H9 (cell line): ENCODE data around the gene GALNS. TPM values are rescaled to one million over a fixed set of nuclear protein-coding genes. Genes with fewer than 3 reads are reported as not detected.

Source experiments
- DNase-seq: peaks from one replicate; pipeline ENCODE4 v3.0.0-alpha.2; 2017
- H2AFZ ChIP-seq: one replicate; pipeline ENCODE4 v1.6.1; 2013; ENCODE audit warnings: mild to moderate bottlenecking, low read length, control low read depth, moderate library complexity
- H2AK5ac ChIP-seq: 2 replicates; pipeline ENCODE4 v1.6.1; 2013; ENCODE audit warnings: low read length, control low read depth, mixed read lengths; ENCODE audit not compliant: insufficient read length
- H2BK120ac ChIP-seq: one replicate; pipeline ENCODE4 v1.6.1; 2013; ENCODE audit warnings: low read depth, mild to moderate bottlenecking, low read length, control low read depth, inconsistent platforms; ENCODE audit not compliant: poor library complexity, severe bottlenecking
- H2BK12ac ChIP-seq: 2 replicates; pipeline ENCODE4 v1.6.1; 2013; ENCODE audit warnings: low read length, control low read depth, mixed read lengths, low read depth; ENCODE audit not compliant: insufficient read length
- H2BK15ac ChIP-seq: 2 replicates; pipeline ENCODE4 v1.6.1; 2013; ENCODE audit warnings: low read depth, low read length, control low read depth
- H2BK20ac ChIP-seq: one replicate; pipeline ENCODE4 v1.6.1; 2013; ENCODE audit warnings: low read depth, mild to moderate bottlenecking, low read length, control low read depth, inconsistent platforms; ENCODE audit not compliant: poor library complexity, severe bottlenecking
- H2BK5ac ChIP-seq: 2 replicates; pipeline ENCODE4 v1.6.1; 2013; ENCODE audit warnings: low read length, control low read depth, mixed read lengths; ENCODE audit not compliant: insufficient read length
- H3K14ac ChIP-seq: 2 replicates; pipeline ENCODE4 v1.6.1; 2013; ENCODE audit warnings: low read length, control low read depth; ENCODE audit not compliant: insufficient read depth
- H3K18ac ChIP-seq: 2 replicates; pipeline ENCODE4 v1.6.1; 2013; ENCODE audit warnings: low read depth, mild to moderate bottlenecking, mixed read lengths, low read length, control low read depth; ENCODE audit not compliant: insufficient read length
- H3K23ac ChIP-seq: 2 replicates; pipeline ENCODE4 v1.6.1; 2013; ENCODE audit warnings: low read length, control low read depth, mixed read lengths, low read depth; ENCODE audit not compliant: insufficient read length
- H3K23me2 ChIP-seq: 2 replicates; pipeline ENCODE4 v1.6.1; 2013; ENCODE audit warnings: low read depth, mild to moderate bottlenecking, mixed read lengths, low read length, control low read depth; ENCODE audit not compliant: insufficient read length, poor library complexity, severe bottlenecking
- H3K27ac ChIP-seq: 2 replicates; pipeline ENCODE4 v1.5.1; 2013; ENCODE audit warnings: low read length, control low read depth, mixed read lengths, low read depth; ENCODE audit not compliant: insufficient read length
- H3K27me3 ChIP-seq: 2 replicates; pipeline ENCODE4 v1.6.1; 2013; ENCODE audit warnings: low read length, control low read depth, inconsistent platforms; ENCODE audit not compliant: insufficient read depth
- H3K4ac ChIP-seq: 2 replicates; pipeline ENCODE4 v1.6.1; 2013; ENCODE audit warnings: low read depth, mild to moderate bottlenecking, control low read depth, inconsistent platforms, low read length, moderate library complexity
- H3K4me1 ChIP-seq: 2 replicates; pipeline ENCODE4 v1.6.1; 2013; ENCODE audit warnings: low read length, control low read depth, inconsistent platforms; ENCODE audit not compliant: insufficient read depth
- H3K4me2 ChIP-seq: 2 replicates; pipeline ENCODE4 v1.6.1; 2013; ENCODE audit warnings: low read length, control low read depth, mixed read lengths; ENCODE audit not compliant: insufficient read length, insufficient read depth
- H3K56ac ChIP-seq: 2 replicates; pipeline ENCODE4 v1.6.1; 2013; ENCODE audit warnings: low read depth, mild to moderate bottlenecking, mixed read lengths, low read length, control low read depth; ENCODE audit not compliant: insufficient read length
- H3K79me1 ChIP-seq: 2 replicates; pipeline ENCODE4 v1.6.1; 2013; ENCODE audit warnings: low read depth, mild to moderate bottlenecking, moderate library complexity, low read length, control low read depth, inconsistent platforms; ENCODE audit not compliant: insufficient read depth, poor library complexity, severe bottlenecking
- H3K79me2 ChIP-seq: 2 replicates; pipeline ENCODE4 v1.6.1; 2013; ENCODE audit warnings: low read length, control low read depth, inconsistent platforms; ENCODE audit not compliant: insufficient read depth
- H3K9ac ChIP-seq: 2 replicates; pipeline ENCODE4 v1.6.1; 2013; ENCODE audit warnings: low read length, control low read depth, mixed read lengths; ENCODE audit not compliant: insufficient read length; ENCODE audit errors: extremely low read depth
- H3K9me3 ChIP-seq: one replicate; pipeline ENCODE4 v1.6.1; 2013; ENCODE audit warnings: low read depth, low read length, inconsistent platforms; ENCODE audit not compliant: control insufficient read depth
- H3T11ph ChIP-seq: one replicate; pipeline ENCODE4 v1.6.1; 2013; ENCODE audit warnings: mild to moderate bottlenecking, low read length, control low read depth, inconsistent platforms
- H4K20me1 ChIP-seq: one replicate; pipeline ENCODE4 v1.6.1; 2013; ENCODE audit not compliant: control insufficient read depth, insufficient read length, insufficient read depth
- H4K5ac ChIP-seq: 2 replicates; pipeline ENCODE4 v1.6.1; 2013; ENCODE audit warnings: low read depth, mild to moderate bottlenecking, mixed read lengths, low read length, control low read depth; ENCODE audit not compliant: insufficient read length
- H4K8ac ChIP-seq: replicated peaks from 2 replicates; pipeline ENCODE4 v1.6.1; 2013; ENCODE audit warnings: low read length, control low read depth, mixed read lengths, low read depth; ENCODE audit not compliant: insufficient read length
- H4K91ac ChIP-seq: 2 replicates; pipeline ENCODE4 v1.6.1; 2013; ENCODE audit warnings: low read depth, mild to moderate bottlenecking, moderate library complexity, mixed read lengths, low read length, control low read depth; ENCODE audit not compliant: insufficient read length
- H3K27ac Mint-ChIP-seq, 3 experiments: 2 replicates in 2 of 3; 3 replicates in 1 of 3; pipeline ENCODE4 v1.8.0; 2020 to 2021; ENCODE audit warnings: mixed read lengths in 3 of 3, mild to moderate bottlenecking in 1 of 3, moderate library complexity in 1 of 3
- H3K27me3 Mint-ChIP-seq: 2 replicates; pipeline ENCODE4 v1.8.0; 2021; ENCODE audit warnings: low read depth, mild to moderate bottlenecking, moderate library complexity, mixed read lengths
- H3K36me3 Mint-ChIP-seq, 3 experiments: 2 replicates in 2 of 3; 3 replicates in 1 of 3; pipeline ENCODE4 v1.8.0; 2020 to 2021; ENCODE audit warnings: low read depth in 3 of 3, mixed read lengths in 3 of 3; ENCODE audit not compliant: insufficient read depth in 1 of 3
- H3K4me1 Mint-ChIP-seq, 2 experiments: 2 replicates each; pipeline ENCODE4 v1.8.0; 2020; ENCODE audit warnings: mixed read lengths in 2 of 2
- H3K4me3 Mint-ChIP-seq, 2 experiments: 2 replicates in 1 of 2; 3 replicates in 1 of 2; pipeline ENCODE4 v1.8.0; 2020 to 2021; ENCODE audit warnings: mild to moderate bottlenecking in 2 of 2, mixed read lengths in 2 of 2, moderate library complexity in 1 of 2
- H3K9me3 Mint-ChIP-seq, 2 experiments: 2 replicates in 1 of 2; 3 replicates in 1 of 2; pipeline ENCODE4 v1.8.0; 2020; ENCODE audit warnings: mild to moderate bottlenecking in 2 of 2, mixed read lengths in 2 of 2, moderate library complexity in 1 of 2
- WGBS: extraction: QIAGEN DNeasy Blood & Tissue Kit; methylation state at CpG from one replicate; pipeline ENCODE4 v1.1.7; 2013; ENCODE audit warnings: missing lambda C conversion rate, low lambda C conversion rate, mixed read lengths; ENCODE audit not compliant: insufficient read length; ENCODE audit errors: extremely low coverage; 5-methylcytosine and 5-hydroxymethylcytosine counted together
- total RNA-seq: library from RNA; stranded (reverse); gene quantifications from 2 replicates; pipeline ENCODE4 v1.2.1, GENCODE V29; 2021
- TF ChIP-seq, protein P1 (sequence below): fragments of 200-600 bp; sonication (generic); conservative IDR thresholded peaks from 3 replicates; pipeline ENCODE4 v1.8.0; 2021; ENCODE audit warnings: antibody characterized with exemption, mild to moderate bottlenecking

The GALNS gene
- total RNA-seq, 1 experiment from 2014 or later = 20.3 TPM

DNA sequence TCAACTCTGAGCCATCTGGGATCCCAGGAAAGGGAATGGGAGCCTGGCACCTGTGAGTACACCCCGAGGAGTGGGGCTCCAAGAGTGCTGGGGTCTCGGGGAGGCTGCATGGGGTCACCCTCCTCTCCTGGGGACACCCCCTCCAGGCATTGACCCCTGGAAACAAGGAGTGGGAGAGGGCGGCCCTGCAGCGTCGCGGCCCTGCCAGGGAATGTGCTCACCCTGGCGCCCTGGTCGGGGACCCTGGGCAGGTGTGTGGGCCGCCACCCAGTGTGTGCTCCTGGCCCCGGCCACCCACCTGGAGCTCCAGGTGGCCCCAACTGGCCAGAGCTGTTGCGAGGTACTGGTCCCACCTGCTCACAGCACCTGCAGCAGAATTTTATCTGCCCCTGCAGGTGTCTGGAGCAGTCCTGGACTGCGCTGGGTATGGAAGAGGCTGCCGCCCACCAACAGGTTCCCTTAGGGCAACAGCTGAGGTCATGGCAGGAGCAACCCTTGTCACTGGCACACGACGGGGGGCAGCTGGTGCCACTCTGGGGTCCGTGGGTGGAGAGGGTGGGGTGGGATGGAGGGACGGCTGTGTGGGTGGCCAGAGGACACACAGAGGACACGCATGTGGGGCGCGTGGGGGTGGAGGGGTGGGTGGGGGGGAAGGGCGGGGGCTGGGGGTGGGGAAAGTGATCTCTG, 15.1 kb upstream of the GALNS start:
- no peaks in the 10 kb centered on the region for H3K4me1 ChIP-seq
- H2BK5ac ChIP-seq = no peak overlapping the region
- no peak overlapping the region for H2BK15ac ChIP-seq
- H3K23me2 ChIP-seq = no peaks in the 10 kb centered on the region
- Mint-ChIP-seq H3K36me3 (no peaks in the 10 kb centered on the region), H3K4me3 (no peak overlapping the region), H3K4me1 (no peaks in the 10 kb centered on the region), H3K27me3 (peaks cover 4% of the 10 kb centered on the region), H3K27ac (no peak overlapping the region), H3K9me3 (no peaks in the 10 kb centered on the region; a peak in 1 of 5 replicates)
- H2BK12ac ChIP-seq = no peak overlapping the region
- H3K4me2 ChIP-seq = no peak overlapping the region
- TF ChIP-seq, protein P1, sequence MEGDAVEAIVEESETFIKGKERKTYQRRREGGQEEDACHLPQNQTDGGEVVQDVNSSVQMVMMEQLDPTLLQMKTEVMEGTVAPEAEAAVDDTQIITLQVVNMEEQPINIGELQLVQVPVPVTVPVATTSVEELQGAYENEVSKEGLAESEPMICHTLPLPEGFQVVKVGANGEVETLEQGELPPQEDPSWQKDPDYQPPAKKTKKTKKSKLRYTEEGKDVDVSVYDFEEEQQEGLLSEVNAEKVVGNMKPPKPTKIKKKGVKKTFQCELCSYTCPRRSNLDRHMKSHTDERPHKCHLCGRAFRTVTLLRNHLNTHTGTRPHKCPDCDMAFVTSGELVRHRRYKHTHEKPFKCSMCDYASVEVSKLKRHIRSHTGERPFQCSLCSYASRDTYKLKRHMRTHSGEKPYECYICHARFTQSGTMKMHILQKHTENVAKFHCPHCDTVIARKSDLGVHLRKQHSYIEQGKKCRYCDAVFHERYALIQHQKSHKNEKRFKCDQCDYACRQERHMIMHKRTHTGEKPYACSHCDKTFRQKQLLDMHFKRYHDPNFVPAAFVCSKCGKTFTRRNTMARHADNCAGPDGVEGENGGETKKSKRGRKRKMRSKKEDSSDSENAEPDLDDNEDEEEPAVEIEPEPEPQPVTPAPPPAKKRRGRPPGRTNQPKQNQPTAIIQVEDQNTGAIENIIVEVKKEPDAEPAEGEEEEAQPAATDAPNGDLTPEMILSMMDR = no peak
- H4K8ac ChIP-seq = no peak overlapping the region
- H3K79me1 ChIP-seq = no peaks in the 10 kb centered on the region
- H3K9me3 ChIP-seq = no peaks in the 10 kb centered on the region
- no peak overlapping the region for H4K5ac ChIP-seq
- no peaks in the 10 kb centered on the region for H3K27me3 ChIP-seq
- H2BK120ac ChIP-seq = no peak overlapping the region
- no peak for DNase-seq
- no peak overlapping the region for H3T11ph ChIP-seq
- no peak overlapping the region for H2AFZ ChIP-seq
- H4K20me1 ChIP-seq = no peaks in the 10 kb centered on the region
- H3K56ac ChIP-seq = no peak overlapping the region
- no peak overlapping the region for H2AK5ac ChIP-seq
- no peak overlapping the region for H3K23ac ChIP-seq
- no CpG with 5 or more reads among the region's 21 CpGs for WGBS
- no peak overlapping the region for H4K91ac ChIP-seq
- H3K9ac ChIP-seq = no peak overlapping the region
- H3K18ac ChIP-seq = no peak overlapping the region
- H3K27ac ChIP-seq = no peak overlapping the region
- H3K14ac ChIP-seq = no peak overlapping the region
- no peak overlapping the region for H2BK20ac ChIP-seq
- no peaks in the 10 kb centered on the region for H3K79me2 ChIP-seq
- H3K4ac ChIP-seq = no peak overlapping the region
